IMR-90 (cell line): ENCODE measurements around the gene ANKRD11. TPM values are rescaled to one million over a fixed set of nuclear protein-coding genes. Genes with fewer than 3 reads are reported as not detected.

ENCODE experiments used
- ATAC-seq: fragments of 200-7000 bp; cut with Tn5 transposase; 2 replicates; pipeline ENCODE4 v1.9.1; 2020; ENCODE audit warnings: low read depth, mild to moderate bottlenecking, moderate library complexity
- BruUV-seq: library from RNA; stranded (reverse); fragments of 400-500 nt; replicated peaks from 2 replicates; lab custom pipeline; 2021; lab: Mats Ljungman, UMichigan
- CTCF ChIA-PET: fragments of 300-600 bp; formaldehyde crosslinking; extraction: SDS; loops from one replicate; lab custom pipeline; 2021; ENCODE audit warnings: antibody characterized with exemption; lab: Yijun Ruan, JAX
- POLR2A ChIA-PET: fragments of 300-600 bp; sonication (Branson Sonifier 250); formaldehyde crosslinking; loops from one replicate; lab custom pipeline; 2022; ENCODE audit warnings: antibody characterized with exemption; ENCODE audit not compliant: unreplicated experiment; lab: Charles Lee
- DNase-seq: peaks from one replicate; pipeline ENCODE4 v3.0.0; 2013
- H2AFZ ChIP-seq: replicated peaks from 2 replicates; pipeline ENCODE3; 2013; ENCODE audit warnings: low read length, mild to moderate bottlenecking; ENCODE audit not compliant: poor library complexity
- H2AK5ac ChIP-seq: 2 replicates; pipeline ENCODE4 v1.6.1; 2013; ENCODE audit warnings: low read depth, low read length, inconsistent platforms
- H2AK9ac ChIP-seq: replicated peaks from 2 replicates; pipeline ENCODE3; 2013; ENCODE audit warnings: mild to moderate bottlenecking, low read depth, low read length, moderate library complexity; ENCODE audit not compliant: poor library complexity
- H2BK120ac ChIP-seq: 2 replicates; pipeline ENCODE4 v1.6.1; 2013; ENCODE audit warnings: low read depth, low read length, inconsistent platforms
- H2BK15ac ChIP-seq: 3 replicates; pipeline ENCODE4 v1.6.1; 2013; ENCODE audit warnings: low read depth, low read length, inconsistent platforms
- H2BK20ac ChIP-seq: 2 replicates; pipeline ENCODE4 v1.6.1; 2013; ENCODE audit warnings: low read depth, mild to moderate bottlenecking, inconsistent platforms, low read length, moderate library complexity
- H2BK5ac ChIP-seq: 2 replicates; pipeline ENCODE4 v1.6.1; 2013; ENCODE audit warnings: mild to moderate bottlenecking, low read depth, low read length, inconsistent platforms; ENCODE audit not compliant: poor library complexity, severe bottlenecking
- H3K14ac ChIP-seq: replicated peaks from 2 replicates; pipeline ENCODE4 v1.6.1; 2013; ENCODE audit warnings: low read depth, low read length, inconsistent platforms
- H3K18ac ChIP-seq: 2 replicates; pipeline ENCODE4 v1.6.1; 2013; ENCODE audit warnings: low read depth, low read length, control low read depth
- H3K23ac ChIP-seq: 2 replicates; pipeline ENCODE4 v1.6.1; 2013; ENCODE audit warnings: low read depth, low read length, inconsistent platforms
- H3K27ac ChIP-seq: 2 replicates; pipeline ENCODE4 v1.5.1; 2013; ENCODE audit warnings: mild to moderate bottlenecking, control low read depth, low read length; ENCODE audit not compliant: insufficient read depth
- H3K27me3 ChIP-seq: 2 replicates; pipeline ENCODE4 v1.6.1; 2013; ENCODE audit warnings: low read length; ENCODE audit not compliant: control insufficient read depth, insufficient read depth
- H3K36me3 ChIP-seq: 2 replicates; pipeline ENCODE4 v1.6.1; 2013; ENCODE audit warnings: low read length, mixed read lengths; ENCODE audit not compliant: control insufficient read depth, insufficient read depth
- H3K4ac ChIP-seq: 2 replicates; pipeline ENCODE4 v1.6.1; 2013; ENCODE audit warnings: low read depth, low read length, inconsistent platforms
- H3K4me1 ChIP-seq: 2 replicates; pipeline ENCODE4 v1.6.1; 2013; ENCODE audit warnings: low read length, mixed read lengths; ENCODE audit not compliant: control insufficient read depth, insufficient read depth
- H3K4me2 ChIP-seq: 2 replicates; pipeline ENCODE4 v1.6.1; 2013; ENCODE audit warnings: low read depth, mild to moderate bottlenecking, control low read depth, low read length, moderate library complexity
- H3K4me3 ChIP-seq: 2 replicates; pipeline ENCODE4 v1.5.1; 2013; ENCODE audit warnings: low read depth, mild to moderate bottlenecking, control low read depth, low read length, moderate library complexity; ENCODE audit not compliant: insufficient read depth
- H3K56ac ChIP-seq: 2 replicates; pipeline ENCODE4 v1.6.1; 2013; ENCODE audit warnings: low read length, inconsistent platforms; ENCODE audit not compliant: insufficient read depth; ENCODE audit errors: extremely low read depth
- H3K79me1 ChIP-seq, 2 experiments: 2 replicates each; pipeline ENCODE4 v1.6.1; 2013; ENCODE audit warnings: low read length in 2 of 2, inconsistent platforms in 1 of 2, low read depth in 1 of 2
- H3K9ac ChIP-seq: 2 replicates; pipeline ENCODE4 v1.6.1; 2013; ENCODE audit warnings: low read depth, low read length, control low read depth
- H3K9me1 ChIP-seq: 2 replicates; pipeline ENCODE4 v1.6.1; 2013; ENCODE audit warnings: low read length, inconsistent platforms; ENCODE audit not compliant: insufficient read depth
- H3K9me3 ChIP-seq: 2 replicates; pipeline ENCODE4 v1.6.1; 2013; ENCODE audit warnings: low read length; ENCODE audit not compliant: control insufficient read depth, insufficient read depth
- H4K20me1 ChIP-seq: 2 replicates; pipeline ENCODE4 v1.6.1; 2013; ENCODE audit warnings: low read length, inconsistent platforms; ENCODE audit not compliant: insufficient read depth
- H4K5ac ChIP-seq: 2 replicates; pipeline ENCODE4 v1.6.1; 2013; ENCODE audit warnings: mild to moderate bottlenecking, low read depth, low read length, control low read depth
- H4K8ac ChIP-seq, 2 experiments: 2 replicates each; pipeline ENCODE4 v1.6.1; 2013; ENCODE audit warnings: low read depth in 2 of 2, low read length in 2 of 2, control low read depth in 1 of 2, inconsistent platforms in 1 of 2
- H4K91ac ChIP-seq: 2 replicates; pipeline ENCODE4 v1.6.1; 2013; ENCODE audit warnings: low read depth, low read length, inconsistent platforms; ENCODE audit not compliant: insufficient read depth
- FOS ChIP-seq: fragments of 150-350 bp; IDR thresholded peaks from 2 replicates; pipeline ENCODE4 v1.6.1; 2016; ENCODE audit warnings: low read depth, low read length
- WGBS, 2 experiments: methylation state at CpG; one replicate each; pipeline versions ENCODE4 v1.1.5 to v1.1.7; 2013; ENCODE audit warnings: missing lambda C conversion rate in 2 of 2; ENCODE audit not compliant: insufficient read length in 1 of 2; ENCODE audit errors: extremely low coverage in 2 of 2; 5-methylcytosine and 5-hydroxymethylcytosine counted together
- dilution Hi-C: fragments of 300-500 bp; cut with HindIII; formaldehyde crosslinking; loops from one replicate; pipeline ENCODE4 v1.14.3; 2018; ENCODE audit warnings: low sequenced_read_pairs; ENCODE audit not compliant: unreplicated experiment
- in situ Hi-C: fragments of 300-500 bp; cut with MboI; formaldehyde crosslinking; loops from 3 replicates; pipeline ENCODE4 v1.14.3; 2019; ENCODE audit warnings: low sequenced_read_pairs, inconsistent platforms, mixed read lengths
- intact Hi-C: fragments of 100-400 bp; cut with micrococcal nuclease; formaldehyde crosslinking; loops from 2 replicates; pipeline ENCODE4 v1.10.0; 2022
- polyA plus RNA-seq, 3 experiments: library from polyadenylated mRNA; depleted of rRNA; stranded (reverse); fragments of >200 nt; gene quantifications; 2 replicates each; pipeline ENCODE4 v1.2.3, GENCODE V29; 2012; ENCODE audit warnings: low replicate concordance in 1 of 3
- total RNA-seq: library from RNA; depleted of rRNA; stranded (reverse); fragments of >200 nt; gene quantifications from 2 replicates; pipeline ENCODE4 v1.2.3, GENCODE V29; 2012

Gene ANKRD11
- total and polyA plus RNA-seq, 2 of the 4 experiments (the other 2 are of a cell fraction): 46.8 to 71.9 TPM

DNA sequence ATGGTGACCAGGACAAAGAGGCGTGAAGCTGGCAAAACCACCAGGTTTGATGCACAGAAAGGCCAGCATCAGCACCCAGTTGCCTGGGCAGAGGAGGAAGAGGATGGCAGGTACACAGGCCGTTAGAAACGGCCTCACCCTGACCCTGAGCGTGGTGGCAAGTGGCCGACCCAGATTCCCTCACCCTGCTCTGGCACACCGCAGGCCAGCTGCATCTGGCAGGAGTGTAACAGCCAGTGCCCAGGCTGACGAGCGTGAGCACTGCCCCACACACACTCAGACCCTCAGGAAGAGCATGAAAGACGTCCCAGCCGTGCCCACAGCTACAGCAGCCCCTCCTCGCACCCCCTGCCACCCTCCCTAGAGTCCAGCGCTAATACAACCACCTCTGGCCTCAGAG, 82.0 kb downstream of the ANKRD11 start:
- H3K4me2 ChIP-seq: no peak overlapping the region
- no peak for DNase-seq
- no peak overlapping the region for H2BK5ac ChIP-seq
- H3K18ac ChIP-seq: no peak overlapping the region
- H4K20me1 ChIP-seq: peaks cover 100% of the 10 kb centered on the region
- no peaks in the 10 kb centered on the region for H3K36me3 ChIP-seq
- intact Hi-C loops: no loop called here
- H4K8ac ChIP-seq: no peak overlapping the region
- H2BK20ac ChIP-seq: no peak overlapping the region
- peaks cover 58% of the 10 kb centered on the region for H3K9me1 ChIP-seq
- no peak overlapping the region for H3K9ac ChIP-seq
- ATAC-seq: no peak
- peaks cover 34% of the 10 kb centered on the region for H3K4me1 ChIP-seq
- H3K56ac ChIP-seq: no peak overlapping the region
- no peak overlapping the region for H4K5ac ChIP-seq
- no TSS peak for BruUV-seq
- 58% methylated on average over 2 of the region's 12 CpGs; no CpG with 5 or more reads in 1 of the 2 experiments for WGBS, 2 experiments
- no peak overlapping the region for H2AFZ ChIP-seq
- no peak overlapping the region for H4K91ac ChIP-seq
- ChIA-PET POLR2A (no interaction called here), CTCF (no interaction called here)
- H3K23ac ChIP-seq: no peak overlapping the region
- dilution Hi-C loops: no loop called here
- no peak overlapping the region for H2BK15ac ChIP-seq
- H3K9me3 ChIP-seq: no peaks in the 10 kb centered on the region
- no peaks in the 10 kb centered on the region for H3K27me3 ChIP-seq
- no peak for TF ChIP-seq FOS
- peaks cover 0 to 92% of the 10 kb centered on the region in 2 experiments; a peak in 3 of 4 replicates for H3K79me1 ChIP-seq
- no peak overlapping the region for H3K4me3 ChIP-seq
- H2AK5ac ChIP-seq: no peak overlapping the region
- no peak overlapping the region for H2BK120ac ChIP-seq
- H2AK9ac ChIP-seq: no peak overlapping the region
- no peak overlapping the region for H3K14ac ChIP-seq
- no peak overlapping the region for H3K27ac ChIP-seq
- H3K4ac ChIP-seq: no peak overlapping the region
- in situ Hi-C loops: no loop called here
